IPS-NIHi11 (cell line): ENCODE results near the gene KRT8.

Source experiments
- DNase-seq: peaks from one replicate; pipeline ENCODE4 v3.0.0; 2012; ENCODE audit warnings: mixed read lengths, low spot score

Gene KRT8

DNA sequence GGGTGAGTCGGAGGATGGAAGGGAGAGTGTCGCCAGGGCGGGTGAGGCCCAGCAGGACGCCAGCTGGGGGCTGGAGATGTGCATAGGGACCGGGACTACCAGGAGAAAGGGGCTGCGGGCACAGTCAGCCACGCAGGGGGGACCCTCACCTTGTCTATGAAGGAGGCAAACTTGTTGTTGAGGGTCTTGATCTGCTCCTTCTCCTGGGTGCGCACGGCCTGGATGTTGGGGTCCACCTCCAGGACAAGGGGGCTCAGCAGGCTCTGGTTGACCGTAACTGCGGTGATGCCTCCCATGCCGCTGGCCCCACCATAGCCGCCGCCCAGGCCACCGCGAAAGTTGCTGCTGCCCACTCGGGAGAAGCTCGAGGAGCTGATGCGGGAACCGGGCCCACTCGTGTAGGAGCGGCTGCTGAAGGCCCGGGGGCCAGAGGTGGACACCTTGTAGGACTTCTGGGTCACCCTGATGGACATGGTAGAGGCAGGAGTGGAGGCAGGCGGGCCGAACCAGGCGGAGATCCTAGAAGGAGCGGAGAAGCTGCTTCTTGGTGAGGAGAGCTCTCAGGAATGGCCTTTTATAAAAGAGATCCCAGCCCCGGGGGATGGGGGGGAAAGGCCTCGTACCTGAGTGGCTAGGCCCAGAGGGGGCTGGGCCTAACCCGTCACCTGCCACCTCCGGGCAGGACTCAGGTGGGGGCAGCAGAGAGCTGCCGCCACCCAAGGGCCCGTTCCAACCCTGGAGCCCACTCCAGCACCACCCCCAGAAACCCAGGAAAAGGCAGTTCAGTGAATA, at the start of gene KRT8:
KRT8 (minus strand) TSS at position 568 of the 792 bp plus-strand sequence; CDS start at position 473, 95 bp downstream.
- peak; percentile 94 for DNase-seq

DNA sequence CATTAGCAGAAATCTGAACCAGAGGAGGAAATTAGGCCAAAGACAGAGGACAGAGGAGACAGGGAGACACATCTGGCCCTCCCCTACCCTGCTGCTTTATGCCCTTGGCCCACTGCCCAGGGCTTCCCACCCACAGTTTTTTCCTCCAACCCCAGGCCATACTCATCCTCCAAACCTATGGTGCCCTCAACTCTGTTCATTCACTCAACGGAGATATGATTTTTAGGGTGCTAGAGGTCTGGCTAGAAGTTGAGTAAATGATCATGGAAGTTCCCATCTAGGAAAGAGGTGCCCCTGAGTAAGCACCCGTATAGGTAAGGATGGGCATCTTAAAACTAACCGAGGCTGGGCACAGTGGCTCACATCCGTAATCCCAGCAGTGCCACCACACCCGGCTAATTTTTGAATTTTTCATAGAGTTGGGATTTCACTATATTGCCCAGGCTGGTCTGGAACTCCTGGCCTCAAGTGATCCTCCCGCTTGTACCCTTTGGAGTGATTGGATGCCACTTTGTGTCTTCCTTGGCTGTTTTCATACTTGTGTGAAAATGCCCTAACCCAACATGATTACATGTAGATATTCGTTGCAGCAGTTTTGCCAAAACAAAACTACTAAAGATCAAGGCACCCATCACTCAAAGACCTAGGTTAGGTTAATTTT, 48.4 kb upstream of the KRT8 start:
- DNase-seq, result no peak

DNA sequence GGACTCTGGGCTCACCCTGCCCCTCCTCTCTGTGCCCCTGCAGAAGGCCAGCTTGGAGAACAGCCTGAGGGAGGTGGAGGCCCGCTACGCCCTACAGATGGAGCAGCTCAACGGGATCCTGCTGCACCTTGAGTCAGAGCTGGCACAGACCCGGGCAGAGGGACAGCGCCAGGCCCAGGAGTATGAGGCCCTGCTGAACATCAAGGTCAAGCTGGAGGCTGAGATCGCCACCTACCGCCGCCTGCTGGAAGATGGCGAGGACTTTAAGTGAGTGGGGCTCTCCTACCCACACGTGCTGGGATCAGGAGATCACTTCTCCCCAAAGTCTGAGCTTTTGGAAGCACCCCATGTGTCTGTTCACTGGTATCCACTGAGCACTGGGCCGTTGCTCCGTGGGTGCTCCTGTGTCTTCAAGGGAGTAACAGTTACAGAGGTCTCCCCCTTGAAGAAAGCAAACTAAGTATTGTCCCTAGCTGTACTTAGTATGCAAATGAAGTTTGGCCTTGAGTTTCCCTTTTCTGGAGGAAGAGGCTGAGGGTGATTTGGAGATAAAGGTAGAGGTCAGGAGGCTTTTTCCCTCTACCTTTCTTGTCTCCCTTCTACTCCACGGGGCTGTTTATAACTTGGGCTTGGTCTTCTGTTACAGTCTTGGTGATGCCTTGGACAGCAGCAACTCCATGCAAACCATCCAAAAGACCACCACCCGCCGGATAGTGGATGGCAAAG, 47.4 kb upstream of the KRT8 start:
- no peak for DNase-seq

DNA sequence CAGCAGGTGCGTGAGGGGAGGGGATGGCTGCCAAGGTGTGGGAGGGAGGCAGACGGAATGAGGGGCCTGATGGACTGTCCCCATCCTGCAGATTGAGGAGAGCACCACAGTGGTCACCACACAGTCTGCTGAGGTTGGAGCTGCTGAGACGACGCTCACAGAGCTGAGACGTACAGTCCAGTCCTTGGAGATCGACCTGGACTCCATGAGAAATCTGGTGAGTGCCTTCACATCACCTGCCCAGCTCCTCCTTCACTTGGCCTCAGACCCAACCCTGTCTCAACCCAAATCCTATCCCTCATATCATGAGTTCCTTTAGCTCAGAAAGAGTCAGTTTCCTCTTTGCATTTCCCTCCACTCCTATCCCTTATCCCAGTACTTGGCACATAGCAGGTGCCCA, 46.8 kb upstream of the KRT8 start:
- no peak for DNase-seq

DNA sequence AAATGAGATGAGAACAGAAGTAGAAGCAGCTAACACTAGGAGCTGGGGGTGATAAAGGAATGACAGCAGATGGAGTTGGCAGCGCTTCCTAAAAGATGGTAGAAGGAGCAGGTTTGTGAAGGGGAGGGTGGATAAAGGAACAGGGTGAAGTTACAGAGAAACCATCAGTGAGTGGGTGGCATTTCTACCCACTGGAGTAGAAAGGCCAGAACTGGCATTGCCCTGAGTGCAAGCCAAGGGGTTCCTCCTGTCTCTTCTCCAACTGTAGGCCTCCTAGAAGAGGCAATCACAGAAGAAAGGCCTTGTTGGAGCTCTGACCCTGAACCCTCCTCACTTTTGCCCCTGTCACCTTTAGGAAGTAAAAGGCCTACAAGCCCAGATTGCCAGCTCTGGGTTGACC, 46.2 kb upstream of the KRT8 start:
- no peak for DNase-seq

DNA sequence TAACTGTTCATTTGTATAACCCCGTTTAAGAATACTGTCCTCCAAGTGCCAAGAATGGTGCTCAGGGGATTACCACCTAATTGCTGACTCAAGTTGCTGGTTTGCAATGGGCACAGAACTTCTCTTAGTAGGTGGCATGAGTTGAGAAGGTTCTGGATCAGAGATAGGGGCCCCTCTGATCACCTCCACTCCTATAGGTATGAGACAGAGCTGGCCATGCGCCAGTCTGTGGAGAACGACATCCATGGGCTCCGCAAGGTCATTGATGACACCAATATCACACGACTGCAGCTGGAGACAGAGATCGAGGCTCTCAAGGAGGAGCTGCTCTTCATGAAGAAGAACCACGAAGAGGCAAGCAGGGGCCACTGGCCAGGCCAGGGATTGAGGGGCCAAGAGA, 45.7 kb upstream of the KRT8 start:
- DNase-seq, result no peak

DNA sequence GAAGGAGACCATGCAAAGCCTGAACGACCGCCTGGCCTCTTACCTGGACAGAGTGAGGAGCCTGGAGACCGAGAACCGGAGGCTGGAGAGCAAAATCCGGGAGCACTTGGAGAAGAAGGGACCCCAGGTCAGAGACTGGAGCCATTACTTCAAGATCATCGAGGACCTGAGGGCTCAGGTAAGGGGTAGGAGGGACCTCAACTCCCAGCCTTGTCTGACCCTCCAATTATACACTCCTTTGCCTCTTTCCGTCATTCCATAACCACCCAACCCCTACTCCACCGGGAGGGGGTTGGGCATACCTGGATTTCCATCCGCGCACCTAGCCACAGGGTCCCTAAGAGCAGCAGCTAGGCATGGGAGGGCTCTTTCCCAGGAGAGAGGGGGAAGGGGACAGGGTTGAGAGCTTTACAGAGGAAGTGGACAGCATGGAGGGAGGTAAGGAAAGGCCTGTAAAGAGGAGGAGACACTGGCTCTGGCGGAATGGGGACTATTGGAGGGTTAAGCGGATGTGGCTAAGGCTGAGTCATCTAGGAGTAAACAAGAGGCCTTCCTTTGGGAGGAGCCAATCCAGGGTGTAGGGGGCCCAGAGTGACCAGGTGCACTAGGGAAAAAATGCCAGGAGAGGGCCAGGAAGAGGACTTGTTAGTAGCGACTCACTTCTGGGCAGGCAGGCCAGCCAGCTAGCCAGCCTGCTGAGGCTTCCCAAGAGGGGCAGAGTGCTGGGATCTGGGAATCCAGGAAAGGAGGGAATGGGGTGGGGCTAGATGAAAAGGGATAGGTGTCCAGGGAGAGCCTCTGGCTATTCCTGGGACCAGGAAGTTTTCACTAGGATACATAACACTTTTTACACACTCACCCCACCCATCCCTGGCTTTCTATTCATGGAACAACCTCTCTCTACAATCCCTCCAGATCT, 44.8 kb upstream of the KRT8 start:
- peak; percentile 80 for DNase-seq

DNA sequence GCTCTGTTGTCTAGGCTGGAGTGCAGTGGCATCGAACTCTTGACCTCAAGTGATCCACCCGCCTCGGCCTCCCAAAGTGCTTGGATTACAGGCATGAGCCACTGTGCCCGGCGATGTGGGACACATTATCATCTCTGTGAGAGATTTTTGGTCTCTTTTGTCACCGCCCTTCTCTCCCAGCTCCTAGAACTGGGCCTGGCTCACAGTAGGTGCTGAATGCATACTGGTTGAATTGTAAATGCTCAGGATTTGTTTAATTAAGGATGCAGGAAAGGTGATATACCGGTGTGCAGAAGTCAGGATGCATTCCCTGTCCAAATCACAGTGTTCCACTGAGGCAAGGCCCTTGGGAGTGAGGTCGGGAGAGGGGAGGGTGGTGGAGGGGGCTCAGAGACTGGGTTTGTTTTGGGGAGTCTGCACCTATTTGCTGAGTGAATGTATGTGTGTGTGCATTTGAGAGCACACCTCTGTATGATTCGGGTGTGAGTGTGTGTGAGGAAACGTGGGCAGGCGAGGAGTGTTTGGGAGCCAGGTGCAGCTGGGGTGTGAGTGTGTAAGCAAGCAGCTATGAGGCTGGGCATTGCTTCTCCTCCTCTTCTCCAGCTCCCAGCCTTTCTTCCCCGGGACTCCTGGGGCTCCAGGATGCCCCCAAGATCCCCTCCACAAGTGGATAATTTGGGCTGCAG, 43.0 kb upstream of the KRT8 start:
- no peak for DNase-seq

DNA sequence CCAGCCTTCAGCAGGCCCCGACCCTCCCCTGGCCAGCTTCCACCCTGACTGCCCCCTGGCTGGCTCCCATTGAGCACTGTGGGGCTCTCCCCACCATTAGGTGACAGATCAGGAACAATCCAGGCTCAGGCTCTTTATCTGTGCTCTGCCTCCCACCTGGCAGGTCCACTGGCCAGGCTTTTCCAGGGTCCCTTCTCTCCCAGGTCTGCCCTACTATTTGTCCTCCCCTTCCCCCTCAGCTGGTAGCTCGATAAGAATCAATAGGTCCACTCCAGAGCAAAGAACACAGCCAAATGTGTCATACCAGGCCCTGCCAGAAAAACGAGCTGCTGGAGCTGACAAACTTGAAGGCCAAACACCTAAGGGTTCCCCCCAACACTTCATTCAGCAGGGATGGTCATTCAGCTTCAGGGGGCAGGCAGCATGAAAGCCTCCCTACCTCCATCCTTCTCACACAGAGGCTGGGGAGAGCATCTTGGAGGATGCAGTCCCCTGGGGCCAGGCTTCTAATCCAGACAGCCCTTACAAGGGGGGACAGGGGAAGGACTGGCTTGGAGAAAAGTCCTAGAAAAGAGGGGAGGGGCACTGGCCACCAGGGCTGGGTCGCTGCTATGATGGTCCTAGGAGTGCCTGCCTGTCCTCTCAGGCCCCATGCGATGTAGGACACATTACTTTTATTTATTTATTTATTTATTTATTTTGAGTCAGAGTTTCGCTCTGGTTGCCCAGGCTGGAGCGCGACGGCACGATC, 42.1 kb upstream of the KRT8 start:
- no peak for DNase-seq

DNA sequence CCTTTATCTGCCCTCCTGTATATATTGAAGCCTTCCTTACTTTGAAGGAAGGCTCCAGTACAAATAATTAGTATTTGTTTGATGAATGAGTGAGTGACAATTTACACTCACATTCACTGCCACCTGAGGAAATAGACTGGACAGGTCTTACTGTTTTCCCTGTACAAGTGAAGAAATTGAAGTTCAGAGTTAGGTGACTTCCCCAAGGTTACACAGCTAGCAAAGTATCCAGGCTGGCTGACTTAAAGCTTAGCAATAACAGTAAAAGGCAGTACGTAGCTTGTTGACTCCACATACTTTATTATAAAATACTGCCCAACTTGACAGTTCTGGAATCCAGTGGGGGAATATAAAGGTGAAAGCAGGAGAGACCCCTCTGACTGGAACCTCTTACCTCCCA, 41.5 kb upstream of the KRT8 start:
- no peak for DNase-seq

DNA sequence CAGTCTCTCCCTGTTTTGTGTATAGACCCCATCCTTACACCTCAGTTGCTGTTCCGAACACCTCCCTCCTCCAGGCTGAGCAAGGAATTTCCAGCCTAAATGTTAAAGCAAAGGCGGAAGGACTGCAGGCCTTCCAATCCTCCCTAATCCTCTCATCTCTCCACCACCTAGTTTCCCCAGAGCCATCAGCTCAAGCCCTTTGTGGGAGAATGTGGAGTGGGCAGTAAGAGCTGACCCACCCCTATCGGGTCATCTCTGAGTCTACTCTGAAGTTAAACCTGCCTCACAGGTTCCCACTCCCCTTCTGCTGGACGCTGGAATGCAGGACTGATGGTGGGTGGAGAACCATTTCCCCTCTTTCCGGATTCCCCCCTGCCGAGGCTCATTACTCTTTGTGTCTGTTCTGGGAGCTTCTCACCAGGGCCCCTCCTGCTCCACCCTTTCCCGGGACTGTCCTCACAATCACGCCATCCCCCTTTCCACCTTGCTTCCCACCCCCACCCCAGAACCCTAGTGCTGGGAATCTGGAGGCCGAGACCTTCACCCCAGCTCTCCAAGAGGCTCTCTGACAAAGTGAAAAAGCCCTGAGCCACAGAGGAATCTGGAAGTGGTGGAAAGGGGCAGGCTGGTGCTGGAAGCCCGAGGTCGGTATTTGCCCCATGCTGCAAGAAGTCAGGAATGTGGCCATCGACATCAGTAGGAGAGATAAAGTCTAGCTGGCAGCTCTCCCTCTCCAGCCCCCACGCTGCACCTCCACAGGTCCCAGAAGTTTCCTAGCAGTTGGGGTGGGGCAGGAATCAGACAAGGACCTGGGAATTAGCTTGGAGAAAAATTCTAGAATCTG, 40.7 kb upstream of the KRT8 start:
- peak; percentile 74 for DNase-seq

DNA sequence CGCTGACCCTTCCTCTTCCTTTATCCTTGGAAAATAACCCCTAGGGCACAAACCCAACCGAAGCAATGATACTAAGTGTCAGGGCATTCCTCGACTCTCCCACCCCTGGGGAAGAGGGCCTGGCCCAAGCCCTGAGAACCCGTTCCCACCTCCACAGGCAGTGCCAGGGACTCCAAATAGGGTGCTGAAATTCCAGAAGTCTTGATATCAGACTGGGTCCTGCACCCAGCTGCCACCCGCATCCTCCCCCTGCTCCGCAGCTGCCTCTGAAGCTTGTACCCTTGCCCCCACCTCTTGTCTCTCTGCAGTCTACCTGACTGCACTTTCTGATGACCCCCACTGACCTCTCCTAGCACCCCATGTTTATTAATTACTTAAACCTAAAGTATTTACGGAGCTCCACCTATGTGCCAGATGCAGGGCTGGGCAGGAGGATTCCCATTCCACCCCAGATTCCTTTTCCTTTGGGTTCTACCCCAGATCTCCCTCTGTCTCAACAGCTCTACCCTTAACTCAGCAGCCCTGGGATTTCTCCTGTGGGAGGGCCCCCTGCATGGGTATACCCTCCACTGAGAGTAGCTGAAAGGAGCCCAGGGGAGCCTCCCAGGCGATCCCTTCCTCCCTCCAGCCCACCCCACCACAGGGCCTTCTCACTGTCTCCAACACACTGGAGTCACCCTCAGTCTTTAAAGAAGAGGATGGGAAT, 40.0 kb upstream of the KRT8 start:
- DNase-seq, result no peak

DNA sequence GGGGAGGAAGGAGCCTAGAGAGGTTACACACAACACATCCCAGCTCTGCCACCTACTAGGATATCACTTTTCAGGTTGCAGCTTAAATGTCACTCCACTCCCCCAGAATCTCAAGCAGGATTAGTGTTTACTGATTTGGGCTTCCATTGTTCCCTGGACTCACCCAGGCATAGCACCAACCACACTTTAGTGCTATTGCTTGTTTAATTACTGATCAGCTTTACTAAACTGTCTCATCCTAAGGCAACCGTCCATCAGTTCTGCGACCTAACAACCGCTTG, 38.0 kb upstream of the KRT8 start:
- DNase-seq, result no peak

DNA sequence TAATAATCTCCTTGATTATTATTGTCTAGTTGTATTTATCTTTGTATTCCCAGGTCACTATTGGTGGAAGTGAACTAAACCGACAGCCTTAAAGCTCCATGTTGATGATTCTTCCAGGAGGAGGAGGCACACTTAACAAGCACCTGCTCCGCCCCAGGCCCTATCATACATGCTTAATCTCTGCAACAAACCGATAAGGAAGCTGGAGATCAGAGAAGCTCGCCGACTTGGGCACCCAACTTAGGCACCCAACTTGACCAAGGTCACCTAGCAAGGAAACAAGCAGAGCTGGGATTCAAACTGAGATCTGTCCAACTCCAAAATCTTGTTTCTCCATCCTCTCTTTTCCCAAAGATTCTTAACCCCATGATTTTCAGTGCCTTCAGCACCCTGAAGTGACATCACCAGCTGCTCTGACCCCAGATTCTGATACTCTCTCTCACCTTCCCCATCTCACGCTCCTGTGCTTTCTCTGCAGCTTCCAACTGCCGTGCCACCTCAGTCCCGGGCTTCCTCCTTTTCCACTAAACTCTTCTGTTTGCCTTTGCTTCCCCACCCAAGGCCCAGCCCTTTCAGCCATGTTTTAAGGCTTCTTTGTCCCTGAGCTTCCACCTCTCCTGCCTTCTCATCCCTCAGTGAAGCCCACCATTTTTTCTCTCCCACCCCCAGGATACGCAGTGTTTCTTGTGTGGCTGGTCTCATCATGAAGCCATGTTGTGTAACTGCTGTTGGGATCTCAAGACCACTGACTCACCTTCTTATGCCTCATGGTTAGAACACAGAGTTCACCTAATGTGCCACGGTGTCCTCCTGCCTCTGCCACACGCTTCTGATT, 37.4 kb upstream of the KRT8 start:
- DNase-seq, result no peak

DNA sequence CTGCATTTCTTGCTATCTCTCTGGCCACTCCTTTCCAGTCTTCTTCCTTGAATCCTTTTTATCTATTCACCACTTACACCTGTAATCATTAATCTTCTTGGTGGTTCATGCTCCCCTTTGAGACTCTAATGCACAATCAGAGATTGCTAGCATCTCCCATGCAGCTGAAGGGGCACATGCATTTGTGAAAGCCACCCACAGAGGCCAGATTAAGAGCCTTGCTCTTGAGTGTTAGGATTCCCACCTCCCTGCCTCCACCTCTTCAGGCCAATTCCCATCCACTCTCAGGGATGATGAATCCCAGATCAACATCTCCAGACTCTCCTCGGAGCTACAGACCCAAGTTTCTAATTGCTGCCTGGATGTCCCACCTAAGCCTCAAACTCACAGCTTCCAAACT, 24.7 kb upstream of the KRT8 start:
- no peak for DNase-seq

DNA sequence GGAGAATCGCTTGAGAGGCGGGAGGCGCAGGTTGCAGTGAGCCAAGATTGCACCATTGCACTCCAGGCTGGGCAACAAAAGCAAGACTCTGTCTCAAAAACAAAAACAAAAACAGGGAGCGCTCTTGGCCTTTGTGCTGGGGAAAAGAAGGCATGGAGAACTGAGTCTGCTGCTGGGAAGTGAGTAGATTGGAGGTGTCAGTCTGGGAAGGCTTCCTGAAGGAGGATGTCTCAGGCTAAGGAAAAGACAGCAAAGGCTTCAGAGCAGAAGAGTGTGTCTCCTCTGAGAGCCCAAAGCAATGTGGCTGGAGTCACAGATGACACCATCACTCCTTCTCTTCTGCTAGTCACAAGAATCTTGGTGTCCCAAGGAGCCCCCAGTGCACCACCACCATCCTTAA, 23.1 kb upstream of the KRT8 start:
- DNase-seq, result no peak

DNA sequence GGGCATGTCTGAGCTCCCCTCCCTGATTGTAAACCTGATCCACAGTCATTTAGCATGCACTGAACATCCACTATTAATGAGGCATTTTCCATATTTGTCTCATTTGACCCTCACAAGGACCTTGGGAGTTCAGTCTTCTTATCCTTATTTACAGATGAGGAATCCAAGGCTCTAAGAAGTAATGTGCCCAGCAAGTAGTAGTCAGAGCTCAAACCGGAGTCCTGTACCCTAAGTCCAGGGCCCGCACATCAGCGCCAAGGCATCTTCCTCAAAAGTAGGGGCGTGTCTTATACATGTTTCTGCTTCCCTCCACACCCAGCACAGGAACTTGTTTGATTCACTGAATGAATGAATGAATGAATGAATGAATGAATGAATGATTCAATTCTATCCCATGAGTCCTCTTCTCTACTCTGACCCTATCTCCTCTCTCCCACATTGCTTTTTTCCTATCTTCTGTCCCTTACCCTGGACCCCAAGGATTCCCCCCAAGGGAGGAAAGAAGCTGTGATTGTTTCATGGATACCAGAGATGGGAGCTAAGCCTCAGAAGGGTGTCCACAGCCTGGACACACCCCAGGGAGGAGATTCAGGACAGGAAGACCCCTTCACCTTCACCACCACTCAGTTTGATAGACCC, 21.8 kb upstream of the KRT8 start:
- DNase-seq, result no peak
